Prostate gland (tissue), 2 donors: ENCODE data around the gene UVRAG. TPM values are rescaled to one million over a fixed set of nuclear protein-coding genes. Genes with fewer than 3 reads are reported as not detected.

ENCODE experiments used
- DNase-seq: peaks from one replicate; pipeline ENCODE4 v3.0.0-alpha.2; 2019; ENCODE audit warnings: low spot score
- H3K27ac ChIP-seq, 2 donors: fragments of 200-600 bp; sonication (generic); 2 replicates each; pipeline ENCODE4 v1.5.1; 2017 to 2019
- H3K27me3 ChIP-seq: fragments of 200-600 bp; sonication (generic); replicated peaks from 2 replicates; pipeline ENCODE4 v1.5.1; 2019; ENCODE audit not compliant: insufficient read depth
- H3K36me3 ChIP-seq, 2 donors: fragments of 200-600 bp; sonication (generic); 1 replicate in 1 of 2; 2 replicates in 1 of 2; pipeline versions ENCODE4 v1.5.1 to v1.8.1; 2017 to 2019
- H3K4me1 ChIP-seq: fragments of 200-600 bp; sonication (generic); replicated peaks from 2 replicates; pipeline ENCODE4 v1.5.1; 2019
- H3K4me3 ChIP-seq, 2 donors: fragments of 200-600 bp; sonication (generic); 2 replicates each; pipeline ENCODE4 v1.5.1; 2017 to 2019
- H3K9me3 ChIP-seq: fragments of 200-600 bp; sonication (generic); 2 replicates; pipeline ENCODE4 v1.5.1; 2017
- CTCF ChIP-seq, 4 experiments: fragments of 200-600 bp in 2 of 4; fragments of 450-650 bp in 2 of 4; sonication (generic) in 2 of 4; IDR thresholded peaks; 1 replicate in 3 of 4; 2 replicates in 1 of 4; pipeline ENCODE4 v1.5.1; 2016 to 2019; ENCODE audit warnings: antibody characterized with exemption in 4 of 4, mild to moderate bottlenecking in 2 of 4, moderate library complexity in 2 of 4
- POLR2A ChIP-seq: fragments of 450-650 bp; IDR thresholded peaks from one replicate; pipeline ENCODE4 v1.6.1; 2016; ENCODE audit warnings: antibody characterized with exemption, mild to moderate bottlenecking
- POLR2AphosphoS5 ChIP-seq: sonication (generic); formaldehyde crosslinking; IDR thresholded peaks from one replicate; pipeline ENCODE4 v1.6.1; 2017; ENCODE audit warnings: antibody characterized with exemption
- WGBS: methylation state at CpG from one replicate; pipeline ENCODE4 v1.1.5; 2018; 5-methylcytosine and 5-hydroxymethylcytosine counted together
- intact Hi-C: fragments of 100-400 bp; cut with DNase I; formaldehyde crosslinking; loops from one replicate; pipeline ENCODE4 v1.14.2; 2022
- total RNA-seq, 2 donors: library from RNA; depleted of rRNA; stranded (reverse); fragments of >200 nt; gene quantifications; one replicate each; pipeline ENCODE4 v1.1.0, GENCODE V29; 2016

Gene UVRAG
- total RNA-seq, 2 donors from 2014 or later, result 13.9 to 25.2 TPM

DNA sequence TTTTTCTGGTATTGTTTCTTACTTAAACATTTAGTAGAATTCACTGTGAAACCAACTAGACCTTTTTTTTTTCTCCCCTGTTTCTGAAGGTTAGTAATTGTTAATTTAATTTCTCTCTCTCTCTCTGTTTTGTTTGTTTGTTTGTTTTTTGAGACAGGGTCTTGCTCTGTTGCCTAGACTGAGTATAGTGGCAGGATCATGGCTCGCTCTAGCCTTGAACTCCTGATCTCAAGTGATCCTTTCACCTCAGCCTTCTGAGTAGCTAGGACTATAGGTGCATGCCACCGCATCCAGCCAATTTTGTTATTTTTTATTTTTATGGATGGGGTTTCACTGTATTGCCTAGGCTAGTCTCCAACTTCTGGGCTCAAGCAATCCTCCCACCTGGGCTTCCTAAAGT is 165.0 kb downstream of the UVRAG start:
- no peak for TF ChIP-seq POLR2AphosphoS5
- TF ChIP-seq CTCF (IDR thresholded peaks at IDR 0.05), result no peak
- no peak for TF ChIP-seq POLR2A
- H3K4me3 ChIP-seq, result no peak overlapping the region
- H3K36me3 ChIP-seq, result no peaks in the 10 kb centered on the region
- intact Hi-C loops, result no loop called here
- H3K27me3 ChIP-seq, result no peaks in the 10 kb centered on the region
- no peaks in the 10 kb centered on the region for H3K9me3 ChIP-seq
- WGBS, result 96% methylated on average over 2 of the region's 2 CpGs
- no peaks in the 10 kb centered on the region for H3K4me1 ChIP-seq
- DNase-seq, result no peak
- no peak overlapping the region for H3K27ac ChIP-seq

DNA sequence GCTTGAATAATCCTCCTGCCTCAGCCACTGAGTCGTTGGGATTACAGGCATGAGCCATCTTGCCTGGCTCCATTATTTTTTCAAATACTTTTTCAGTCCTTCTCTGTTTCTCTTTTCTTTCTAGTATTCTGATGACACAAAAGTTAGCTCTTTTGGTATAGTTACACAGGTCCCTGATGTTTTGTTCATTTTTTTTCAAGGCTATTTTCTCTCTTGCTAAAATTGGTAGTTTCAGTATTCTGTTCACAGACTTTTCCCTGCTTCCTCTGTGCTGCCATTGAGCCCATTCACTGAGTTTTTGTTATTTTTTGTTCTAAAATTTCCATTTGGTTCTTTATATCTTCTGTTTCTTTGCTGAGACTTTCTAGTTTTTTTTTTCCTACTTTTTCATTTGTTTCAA is 166.5 kb downstream of the UVRAG start:
- Histone ChIP-seq H3K36me3 (no peaks in the 10 kb centered on the region), H3K27ac (no peak overlapping the region), H3K27me3 (no peaks in the 10 kb centered on the region), H3K4me1 (no peaks in the 10 kb centered on the region), H3K4me3 (no peak overlapping the region), H3K9me3 (no peaks in the 10 kb centered on the region)
- DNase-seq, result no peak
- TF ChIP-seq POLR2AphosphoS5 (no peak), CTCF (IDR thresholded peaks at IDR 0.05) (no peak), POLR2A (no peak)
- intact Hi-C loops, result no loop called here
- 97% methylated on average over 1 of the region's 1 CpG for WGBS

GRCh38 chr11:75982309-75982708 is 167.3 kb downstream of the UVRAG start:
- WGBS, result 90% methylated on average over 4 of the region's 4 CpGs
- H3K4me1 ChIP-seq, result no peaks in the 10 kb centered on the region
- H3K27me3 ChIP-seq, result no peaks in the 10 kb centered on the region
- TF ChIP-seq CTCF (IDR thresholded peaks at IDR 0.05), result no peak
- no peak for TF ChIP-seq POLR2AphosphoS5
- TF ChIP-seq POLR2A, result no peak
- no peaks in the 10 kb centered on the region for H3K36me3 ChIP-seq
- no peak overlapping the region for H3K27ac ChIP-seq
- DNase-seq, result no peak
- no peak overlapping the region for H3K4me3 ChIP-seq
- H3K9me3 ChIP-seq, result no peaks in the 10 kb centered on the region
- intact Hi-C loops, result no loop called here

DNA sequence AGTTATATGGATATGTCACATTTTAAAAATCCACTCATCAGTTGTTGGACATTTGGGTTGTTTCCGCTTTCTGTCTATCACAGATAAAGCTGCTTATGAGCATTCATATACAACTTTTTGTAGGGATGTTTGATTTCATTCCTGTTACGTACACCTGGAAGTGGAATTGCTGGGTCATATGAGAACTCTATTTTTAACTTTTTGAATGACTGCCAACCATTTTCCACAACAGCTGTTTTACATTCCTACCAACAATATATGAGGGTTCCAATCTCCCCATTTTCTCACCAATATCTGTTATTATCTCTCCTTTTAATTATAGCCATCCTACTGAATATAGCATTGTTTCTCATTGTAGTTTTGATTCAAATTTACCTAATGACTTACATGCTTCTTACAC is 172.0 kb downstream of the UVRAG start:
- intact Hi-C loops, result no loop called here
- Histone ChIP-seq H3K27ac (no peak overlapping the region), H3K9me3 (no peaks in the 10 kb centered on the region), H3K36me3 (no peaks in the 10 kb centered on the region), H3K4me3 (no peak overlapping the region), H3K27me3 (no peaks in the 10 kb centered on the region), H3K4me1 (no peaks in the 10 kb centered on the region)
- TF ChIP-seq CTCF (IDR thresholded peaks at IDR 0.05) (no peak), POLR2A (no peak), POLR2AphosphoS5 (no peak)
- WGBS, result 89% methylated on average over 2 of the region's 2 CpGs
- DNase-seq, result no peak

- H3K4me3 ChIP-seq, result no peak overlapping the region
- H3K27ac ChIP-seq, result no peak overlapping the region
- no peaks in the 10 kb centered on the region for H3K9me3 ChIP-seq
- H3K4me1 ChIP-seq, result no peaks in the 10 kb centered on the region
- H3K36me3 ChIP-seq, result no peaks in the 10 kb centered on the region
- H3K27me3 ChIP-seq, result no peaks in the 10 kb centered on the region
- intact Hi-C loops, result no loop called here
- WGBS, result 88% methylated on average over 2 of the region's 2 CpGs
- TF ChIP-seq POLR2AphosphoS5, result no peak
- TF ChIP-seq POLR2A, result no peak
- no peak for TF ChIP-seq CTCF (IDR thresholded peaks at IDR 0.05)
- DNase-seq, result no peak
Measured at GRCh38 chr11:75993126-75993525, 178.1 kb downstream of the UVRAG start.
